ENCODE data around the gene USHBP1.

DNA sequence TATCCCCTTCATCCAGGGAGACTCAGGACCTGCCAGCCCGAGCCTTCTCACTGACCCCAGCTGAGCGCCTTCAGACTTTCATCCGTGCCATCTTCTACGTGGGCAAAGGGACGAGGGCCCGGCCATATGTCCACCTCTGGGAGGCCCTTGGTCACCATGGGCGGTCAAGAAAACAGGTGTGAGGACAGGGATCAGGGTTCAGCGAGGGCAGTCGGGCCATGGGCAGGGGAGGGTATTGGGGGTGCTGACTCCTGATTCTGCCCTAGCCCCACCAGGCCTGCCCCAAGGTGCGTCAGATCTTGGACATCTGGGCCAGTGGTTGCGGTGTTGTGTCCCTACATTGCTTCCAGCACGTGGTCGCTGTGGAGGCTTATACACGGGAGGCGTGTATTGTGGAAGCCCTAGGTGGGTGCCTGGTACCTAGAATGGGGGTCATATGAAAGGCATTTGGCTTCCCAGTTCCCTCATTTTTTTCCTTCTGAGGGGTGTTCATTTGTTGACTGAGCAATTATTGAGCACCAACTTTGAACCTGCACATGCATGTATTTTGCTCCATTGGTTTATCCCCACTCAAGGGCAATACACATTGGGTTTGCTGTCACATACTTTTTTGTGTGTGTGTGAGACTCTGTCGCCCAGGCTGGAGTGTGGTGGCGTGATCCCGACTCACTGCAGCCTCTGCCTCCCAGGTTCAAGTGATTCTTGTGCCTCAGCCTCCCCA lies 21.0 kb upstream of the USHBP1 start:
- TF ChIP-seq, protein P1, sequence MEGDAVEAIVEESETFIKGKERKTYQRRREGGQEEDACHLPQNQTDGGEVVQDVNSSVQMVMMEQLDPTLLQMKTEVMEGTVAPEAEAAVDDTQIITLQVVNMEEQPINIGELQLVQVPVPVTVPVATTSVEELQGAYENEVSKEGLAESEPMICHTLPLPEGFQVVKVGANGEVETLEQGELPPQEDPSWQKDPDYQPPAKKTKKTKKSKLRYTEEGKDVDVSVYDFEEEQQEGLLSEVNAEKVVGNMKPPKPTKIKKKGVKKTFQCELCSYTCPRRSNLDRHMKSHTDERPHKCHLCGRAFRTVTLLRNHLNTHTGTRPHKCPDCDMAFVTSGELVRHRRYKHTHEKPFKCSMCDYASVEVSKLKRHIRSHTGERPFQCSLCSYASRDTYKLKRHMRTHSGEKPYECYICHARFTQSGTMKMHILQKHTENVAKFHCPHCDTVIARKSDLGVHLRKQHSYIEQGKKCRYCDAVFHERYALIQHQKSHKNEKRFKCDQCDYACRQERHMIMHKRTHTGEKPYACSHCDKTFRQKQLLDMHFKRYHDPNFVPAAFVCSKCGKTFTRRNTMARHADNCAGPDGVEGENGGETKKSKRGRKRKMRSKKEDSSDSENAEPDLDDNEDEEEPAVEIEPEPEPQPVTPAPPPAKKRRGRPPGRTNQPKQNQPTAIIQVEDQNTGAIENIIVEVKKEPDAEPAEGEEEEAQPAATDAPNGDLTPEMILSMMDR (IDR thresholded peaks at IDR 0.05), result no peak
- no peak for TF ChIP-seq SIN3A (IDR thresholded peaks at IDR 0.05; ENCODE audit: borderline replicate concordance, insufficient read depth, low read depth, low read length)
- TF ChIP-seq POLR2AphosphoS5 (IDR thresholded peaks at IDR 0.05; ENCODE audit: low read depth, low read length), result no peak
- TF ChIP-seq REST (IDR thresholded peaks at IDR 0.05; ENCODE audit: insufficient read depth in 1 of 2, low read depth in 2 of 2, low read length in 1 of 2), result no peak
- no peak for TF ChIP-seq TCF7L2 (IDR thresholded peaks at IDR 0.05; ENCODE audit: low read depth, low read length)
